Gastroesophageal sphincter (tissue), 4 donors: ENCODE measurements around the gene PRF1. TPM values are rescaled to one million over a fixed set of nuclear protein-coding genes. Genes with fewer than 3 reads are reported as not detected.
"Not testable (repeated sequence)": the region's sequence is repeated elsewhere in the genome, so short reads cannot be mapped to it uniquely, and the experiment has no call there.

ENCODE experiments used
- ATAC-seq: fragments of 150-250 bp; one replicate; pipeline ENCODE4 v1.9.1; 2016; ENCODE audit warnings: mild to moderate bottlenecking, moderate library complexity
- H3K27ac ChIP-seq, 4 donors: fragments of 200-600 bp; sonication (generic) in 3 of 4; 1 replicate in 3 of 4; 2 replicates in 1 of 4; pipeline ENCODE4 v1.5.1; 2016 to 2019
- H3K27me3 ChIP-seq: fragments of 200-600 bp; sonication (generic); one replicate; pipeline ENCODE4 v1.5.1; 2019
- H3K36me3 ChIP-seq, 2 donors: fragments of 200-600 bp; sonication (generic); one replicate each; pipeline ENCODE4 v1.5.1; 2019; ENCODE audit warnings: control low read depth in 1 of 2
- H3K4me1 ChIP-seq, 3 donors: fragments of 200-600 bp; sonication (generic); 1 replicate in 2 of 3; 2 replicates in 1 of 3; pipeline ENCODE4 v1.5.1; 2016 to 2019; ENCODE audit warnings: control low read depth in 2 of 3
- H3K4me3 ChIP-seq, 2 donors: fragments of 200-600 bp; sonication (generic); one replicate each; pipeline ENCODE4 v1.5.1; 2019; ENCODE audit warnings: mild to moderate bottlenecking in 1 of 2, moderate library complexity in 1 of 2
- H3K9me3 ChIP-seq, 3 donors: fragments of 200-600 bp; sonication (generic); one replicate each; pipeline ENCODE4 v1.5.1; 2017 to 2019; ENCODE audit warnings: control low read depth in 2 of 3
- CTCF ChIP-seq, 4 experiments: fragments of 200-600 bp in 2 of 4; fragments of 450-650 bp in 2 of 4; sonication (generic) in 1 of 4; IDR thresholded peaks; one replicate each; pipeline ENCODE4 v1.5.1; 2017 to 2019; ENCODE audit warnings: antibody characterized with exemption in 4 of 4, mild to moderate bottlenecking in 2 of 4, moderate library complexity in 2 of 4
- EP300 ChIP-seq: sonication (generic); formaldehyde crosslinking; IDR thresholded peaks from one replicate; pipeline ENCODE4 v1.6.1; 2017; ENCODE audit warnings: antibody characterized with exemption, mild to moderate bottlenecking
- POLR2A ChIP-seq, 2 donors: fragments of 450-650 bp; IDR thresholded peaks; one replicate each; pipeline ENCODE4 v1.6.1; 2017; ENCODE audit warnings: antibody characterized with exemption in 2 of 2, mild to moderate bottlenecking in 2 of 2, moderate library complexity in 1 of 2
- POLR2AphosphoS5 ChIP-seq: sonication (generic); formaldehyde crosslinking; IDR thresholded peaks from one replicate; pipeline ENCODE4 v1.6.1; 2017; ENCODE audit warnings: antibody characterized with exemption
- WGBS, 2 donors: methylation state at CpG; one replicate each; pipeline ENCODE4 v1.1.5; 2018; ENCODE audit warnings: low coverage in 1 of 2; 5-methylcytosine and 5-hydroxymethylcytosine counted together
- total RNA-seq, 4 donors: library from RNA; depleted of rRNA; stranded (reverse); fragments of >200 nt; gene quantifications; one replicate each; pipeline ENCODE4 v1.1.0, GENCODE V29; 2016

PRF1 gene
- total RNA-seq, 4 donors from 2014 or later: 0.96 to 3.9 (median 2.0) TPM; not detected in 1

- 64 to 77% methylated on average over 7 of the region's 7 CpGs for WGBS, 2 donors
- no peak for ATAC-seq
- Histone ChIP-seq H3K27me3 (peaks cover 6% of the 10 kb centered on the region), H3K4me1 (no peaks in the 10 kb centered on the region), H3K9me3 (peaks cover 0 to 18% (median 0%) of the 10 kb centered on the region in 3 donors), H3K4me3 (no peak overlapping the region), H3K36me3 (no peaks in the 10 kb centered on the region), H3K27ac (no peak overlapping the region)
- TF ChIP-seq POLR2AphosphoS5: no peak
- TF ChIP-seq CTCF (IDR thresholded peaks at IDR 0.05): no peak
- no peak for TF ChIP-seq EP300
- TF ChIP-seq POLR2A (IDR thresholded peaks at IDR 0.05): no peak
Measured at GRCh38 chr10:70615784-70616522, 13.4 kb upstream of the PRF1 start.

- no peak for ATAC-seq
- Histone ChIP-seq H3K27ac (no peak overlapping the region), H3K9me3 (peaks cover 0 to 13% (median 0%) of the 10 kb centered on the region in 3 donors), H3K4me3 (no peak overlapping the region), H3K27me3 (peaks cover 6% of the 10 kb centered on the region), H3K36me3 (no peaks in the 10 kb centered on the region), H3K4me1 (no peaks in the 10 kb centered on the region)
- TF ChIP-seq POLR2A (IDR thresholded peaks at IDR 0.05) (no peak), EP300 (no peak), CTCF (IDR thresholded peaks at IDR 0.05) (no peak), POLR2AphosphoS5 (no peak)
- 86 to 90% methylated on average over 2 of the region's 2 CpGs for WGBS, 2 donors
Measured at GRCh38 chr10:70615211-70615610, 12.7 kb upstream of the PRF1 start.

- not testable (repeated sequence) for H3K27me3 ChIP-seq, ATAC-seq, H3K36me3 ChIP-seq, H3K4me1 ChIP-seq, H3K4me3 ChIP-seq, H3K27ac ChIP-seq, H3K9me3 ChIP-seq
- 100% methylated on average over 2 of the region's 3 CpGs; no CpG with 5 or more reads in 1 of the 2 donors for WGBS, 2 donors
Measured at GRCh38 chr10:70614364-70614763, 11.8 kb upstream of the PRF1 start.

GRCh38 chr10:70613941-70614340 lies 11.4 kb upstream of the PRF1 start:
- TF ChIP-seq EP300: no peak
- no peak for TF ChIP-seq POLR2AphosphoS5
- no peak for TF ChIP-seq POLR2A (IDR thresholded peaks at IDR 0.05)
- no peak for TF ChIP-seq CTCF (IDR thresholded peaks at IDR 0.05)
- Histone ChIP-seq H3K27ac (no peak overlapping the region), H3K4me3 (no peak overlapping the region), H3K9me3 (peaks cover 0 to under 1% (median 0%) of the 10 kb centered on the region in 3 donors), H3K4me1 (no peaks in the 10 kb centered on the region), H3K27me3 (peaks cover 2% of the 10 kb centered on the region), H3K36me3 (no peaks in the 10 kb centered on the region)
- WGBS, 2 donors: 77 to 78% methylated on average over 1 to 2 of the region's 2 CpGs
- ATAC-seq: no peak

GRCh38 chr10:70607936-70608335 lies 5.4 kb upstream of the PRF1 start:
- Histone ChIP-seq H3K9me3 (no peaks in the 10 kb centered on the region), H3K4me3 (no peak overlapping the region), H3K27me3 (no peaks in the 10 kb centered on the region), H3K27ac (no peak overlapping the region), H3K4me1 (no peaks in the 10 kb centered on the region), H3K36me3 (no peaks in the 10 kb centered on the region)
- TF ChIP-seq POLR2A (IDR thresholded peaks at IDR 0.05) (no peak), POLR2AphosphoS5 (no peak), CTCF (IDR thresholded peaks at IDR 0.05) (no peak), EP300 (no peak)
- WGBS, 2 donors: 100% methylated on average over 1 of the region's 4 CpGs
- no peak for ATAC-seq
